ENCODE measurements around the gene THRA. TPM values are rescaled to one million over a fixed set of nuclear protein-coding genes. Genes with fewer than 3 reads are reported as not detected.

The THRA gene
- total and polyA plus RNA-seq, 9 of the 15 experiments (the other 6 are each of a cell fraction or from before 2014, with no cell fraction given), result 0.34 to 23.4 (median 12.7) TPM

GRCh38 chr17:40098846-40099618, 36.3 kb downstream of the THRA start (continued):
- TF ChIP-seq RBFOX2 (IDR thresholded peaks at IDR 0.05; ENCODE audit: low read depth, low read length), result peak; percentile 75
- TF ChIP-seq ZBTB8A (IDR thresholded peaks at IDR 0.05; ENCODE audit: partially characterized antibody), result no peak
- TF ChIP-seq ID3 (CRISPR knock-in tag; IDR thresholded peaks at IDR 0.05), result no peak
- TF ChIP-seq ID3 (tag; IDR thresholded peaks at IDR 0.05), result no peak; the same call in 1 of the 2 replicates
- TF ChIP-seq CBX5 (IDR thresholded peaks at IDR 0.05; ENCODE audit: borderline replicate concordance, low read depth), result no peak
- TF ChIP-seq NONO (IDR thresholded peaks at IDR 0.05; ENCODE audit: low read depth in 2 of 2, low read length in 1 of 2), result no peak; a peak in 1 of 4 replicates
- TF ChIP-seq MCM2 (IDR thresholded peaks at IDR 0.05; ENCODE audit: low read depth), result no peak
- peak in 1 of 2 experiments; percentile 85; a peak in 2 of 4 replicates for TF ChIP-seq CSDE1 (IDR thresholded peaks at IDR 0.05)
- TF ChIP-seq TSHZ1 (CRISPR knock-in tag; IDR thresholded peaks at IDR 0.05), result no peak
- TF ChIP-seq USF2 (CRISPR knock-in tag; IDR thresholded peaks at IDR 0.05), result peak; percentile 73
- TF ChIP-seq TFAM (CRISPR knock-in tag; conservative IDR thresholded peaks at IDR 0.05), result no peak
- TF ChIP-seq PBX2 (CRISPR knock-in tag; IDR thresholded peaks at IDR 0.05; ENCODE audit: low read depth), result peak; percentile 44
- peak; percentile 63 for TF ChIP-seq PBX2 (tag; conservative IDR thresholded peaks at IDR 0.05; ENCODE audit: low read depth)
- TF ChIP-seq FOS (IDR thresholded peaks at IDR 0.05; ENCODE audit: extremely low read depth, insufficient read length), result no peak
- TF ChIP-seq PCBP1 (IDR thresholded peaks at IDR 0.05; ENCODE audit: low read depth, low read length, poor library complexity, severe bottlenecking), result peak; percentile 72
- TF ChIP-seq ZNF384 (IDR thresholded peaks at IDR 0.05; ENCODE audit: low read depth, low read length), result no peak
- no peak for TF ChIP-seq MECOM (CRISPR knock-in tag; IDR thresholded peaks at IDR 0.05)
- no peak for TF ChIP-seq THRA (IDR thresholded peaks at IDR 0.05)
- no peak for TF ChIP-seq STAT5B (CRISPR knock-in tag; IDR thresholded peaks at IDR 0.05)
- TF ChIP-seq NBN (IDR thresholded peaks at IDR 0.05; ENCODE audit: low read depth), result peak; percentile 90; the same call in 1 of the 2 replicates

All from K562 (cell line).